K562 (cell line): ENCODE measurements around the gene LY6G6C. TPM values are rescaled to one million over a fixed set of nuclear protein-coding genes. Genes with fewer than 3 reads are reported as not detected.
A peak's percentile ranks its signal among the peaks of the same experiment; 100 is the strongest.

Experiments
- FOXO4 ChIP-seq: fragments of 450-650 bp; formaldehyde crosslinking; IDR thresholded peaks from 2 replicates; pipeline ENCODE4 v1.4.0; 2020; ENCODE audit warnings: mild to moderate bottlenecking, moderate library complexity
- MIER1 ChIP-seq: fragments of 450-650 bp; IDR thresholded peaks from 2 replicates; pipeline ENCODE4 v1.6.1; 2016; ENCODE audit warnings: antibody characterized with exemption, mild to moderate bottlenecking, low read depth
- RREB1 ChIP-seq: fragments of 250-450 bp; sonication (Bioruptor Pico); IDR thresholded peaks from 2 replicates; pipeline ENCODE4 v1.4.0; 2020
- SLC30A9 ChIP-seq: fragments of 250-450 bp; sonication (Bioruptor Pico); IDR thresholded peaks from 2 replicates; pipeline ENCODE4 v1.8.0; 2022; ENCODE audit warnings: mild to moderate bottlenecking, moderate library complexity
- ZNF395 ChIP-seq: fragments of 200-800 bp; sonication (Bioruptor generic); IDR thresholded peaks from 2 replicates; pipeline ENCODE4 v1.6.1; 2017; ENCODE audit warnings: missing genetic modification characterization, missing compliant biosample characterization
- polyA plus RNA-seq, 8 experiments: library from polyadenylated mRNA; depleted of rRNA in 4 of 8; stranded (reverse) in 5 of 8; unstranded in 3 of 8; fragments of >200 nt; fragmentation: Nextera tagmentation in 2 of 8; fragmentation: Illumina TruSeq in 1 of 8; extraction: Ambion mirVana in 2 of 8; extraction: Trizol in 1 of 8; gene quantifications; 2 replicates each; pipeline versions ENCODE4 v1.2.1 to v1.2.3, GENCODE V29; 2011 to 2014; ENCODE audit warnings: inconsistent platforms in 1 of 8, missing spikeins in 1 of 8
- total RNA-seq, 7 experiments: library from RNA; depleted of rRNA in 6 of 7; stranded (reverse); fragments of >200 nt in 6 of 7; fragmentation: Illumina TruSeq in 2 of 7; extraction: Trizol in 2 of 7; gene quantifications; 2 replicates each; pipeline versions ENCODE4 v1.2.1 to v1.2.3, GENCODE V29; 2011 to 2021; ENCODE audit warnings: low replicate concordance in 1 of 7
- TF ChIP-seq, protein P1 (sequence below): sonication (generic); formaldehyde crosslinking; IDR thresholded peaks from 2 replicates; pipeline ENCODE4 v1.8.1; 2023; ENCODE audit warnings: mild to moderate bottlenecking, missing genetic modification reagents
- TF ChIP-seq, protein P2 (sequence below): fragments of 250-450 bp; sonication (Bioruptor Pico); IDR thresholded peaks from 2 replicates; pipeline ENCODE4 v1.8.0; 2022; ENCODE audit warnings: moderate library complexity, mild to moderate bottlenecking, inconsistent platforms
- TF ChIP-seq, protein P3 (sequence below): fragments of 250-450 bp; sonication (Bioruptor Pico); IDR thresholded peaks from 2 replicates; pipeline ENCODE4 v1.4.0; 2020; ENCODE audit warnings: mild to moderate bottlenecking, moderate library complexity

Gene LY6G6C
- total and polyA plus RNA-seq, 9 of the 15 experiments (the other 6 are each of a cell fraction or from before 2014, with no cell fraction given), result 0.06 to 0.20 TPM; not detected in 7

DNA sequence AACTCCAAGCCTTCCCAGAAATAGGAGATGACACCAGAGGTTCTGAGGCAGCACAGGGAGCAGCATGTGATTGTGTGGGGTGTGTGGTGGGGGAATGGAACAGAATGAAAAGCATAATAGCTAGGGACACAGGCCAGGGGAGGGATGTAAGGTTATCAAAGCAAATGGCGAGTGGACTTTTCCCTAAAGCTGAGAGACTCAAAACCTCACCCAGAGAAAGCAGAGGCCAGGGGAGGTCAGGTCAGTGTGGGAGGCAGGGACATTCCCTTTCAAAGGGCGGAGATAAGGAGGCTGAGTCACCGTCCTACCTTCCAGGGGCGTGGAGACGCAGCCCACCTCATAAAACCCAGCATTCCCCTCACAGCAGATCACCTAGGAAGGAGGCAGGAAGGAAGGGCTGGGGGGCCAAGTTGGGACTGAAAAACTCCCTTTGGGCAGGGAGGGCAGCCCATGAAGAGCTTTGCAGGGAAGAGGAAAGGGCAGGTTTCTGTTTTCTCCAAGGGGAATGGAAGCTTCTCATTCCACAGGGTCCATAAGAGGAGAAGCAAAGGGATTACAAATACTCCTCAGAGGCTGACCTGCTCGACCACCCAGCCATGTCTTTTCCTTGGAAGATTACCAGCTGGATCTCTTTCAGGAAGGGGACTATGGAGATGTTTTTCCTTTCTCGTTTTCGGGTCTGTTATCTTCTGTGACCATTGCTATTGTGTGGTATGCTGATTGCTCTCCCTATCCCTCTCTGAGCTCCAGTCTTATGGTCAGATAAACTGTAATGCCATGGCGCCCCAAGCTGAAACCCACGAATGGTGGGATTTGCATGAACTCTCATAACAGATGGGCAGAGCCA, 31.1 kb downstream of the LY6G6C start (continued):
- TF ChIP-seq FOXO4 (CRISPR knock-in tag) (no peak; the same call in 1 of the 2 replicates), SLC30A9 (CRISPR knock-in tag) (no peak), ZNF395 (CRISPR knock-in tag) (no peak; the same call in 1 of the 2 replicates), MIER1 (peak; percentile 33; the same call in 1 of the 2 replicates), RREB1 (CRISPR knock-in tag) (peak; percentile 11; the same call in 1 of the 2 replicates)
- TF ChIP-seq, protein P1, sequence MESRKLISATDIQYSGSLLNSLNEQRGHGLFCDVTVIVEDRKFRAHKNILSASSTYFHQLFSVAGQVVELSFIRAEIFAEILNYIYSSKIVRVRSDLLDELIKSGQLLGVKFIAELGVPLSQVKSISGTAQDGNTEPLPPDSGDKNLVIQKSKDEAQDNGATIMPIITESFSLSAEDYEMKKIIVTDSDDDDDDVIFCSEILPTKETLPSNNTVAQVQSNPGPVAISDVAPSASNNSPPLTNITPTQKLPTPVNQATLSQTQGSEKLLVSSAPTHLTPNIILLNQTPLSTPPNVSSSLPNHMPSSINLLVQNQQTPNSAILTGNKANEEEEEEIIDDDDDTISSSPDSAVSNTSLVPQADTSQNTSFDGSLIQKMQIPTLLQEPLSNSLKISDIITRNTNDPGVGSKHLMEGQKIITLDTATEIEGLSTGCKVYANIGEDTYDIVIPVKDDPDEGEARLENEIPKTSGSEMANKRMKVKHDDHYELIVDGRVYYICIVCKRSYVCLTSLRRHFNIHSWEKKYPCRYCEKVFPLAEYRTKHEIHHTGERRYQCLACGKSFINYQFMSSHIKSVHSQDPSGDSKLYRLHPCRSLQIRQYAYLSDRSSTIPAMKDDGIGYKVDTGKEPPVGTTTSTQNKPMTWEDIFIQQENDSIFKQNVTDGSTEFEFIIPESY (CRISPR knock-in tag), result peak; percentile 87; the same call in 1 of the 2 replicates
- TF ChIP-seq, protein P2, sequence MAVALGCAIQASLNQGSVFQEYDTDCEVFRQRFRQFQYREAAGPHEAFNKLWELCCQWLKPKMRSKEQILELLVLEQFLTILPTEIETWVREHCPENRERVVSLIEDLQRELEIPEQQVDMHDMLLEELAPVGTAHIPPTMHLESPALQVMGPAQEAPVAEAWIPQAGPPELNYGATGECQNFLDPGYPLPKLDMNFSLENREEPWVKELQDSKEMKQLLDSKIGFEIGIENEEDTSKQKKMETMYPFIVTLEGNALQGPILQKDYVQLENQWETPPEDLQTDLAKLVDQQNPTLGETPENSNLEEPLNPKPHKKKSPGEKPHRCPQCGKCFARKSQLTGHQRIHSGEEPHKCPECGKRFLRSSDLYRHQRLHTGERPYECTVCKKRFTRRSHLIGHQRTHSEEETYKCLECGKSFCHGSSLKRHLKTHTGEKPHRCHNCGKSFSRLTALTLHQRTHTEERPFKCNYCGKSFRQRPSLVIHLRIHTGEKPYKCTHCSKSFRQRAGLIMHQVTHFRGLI, result no peak
- TF ChIP-seq, protein P3, sequence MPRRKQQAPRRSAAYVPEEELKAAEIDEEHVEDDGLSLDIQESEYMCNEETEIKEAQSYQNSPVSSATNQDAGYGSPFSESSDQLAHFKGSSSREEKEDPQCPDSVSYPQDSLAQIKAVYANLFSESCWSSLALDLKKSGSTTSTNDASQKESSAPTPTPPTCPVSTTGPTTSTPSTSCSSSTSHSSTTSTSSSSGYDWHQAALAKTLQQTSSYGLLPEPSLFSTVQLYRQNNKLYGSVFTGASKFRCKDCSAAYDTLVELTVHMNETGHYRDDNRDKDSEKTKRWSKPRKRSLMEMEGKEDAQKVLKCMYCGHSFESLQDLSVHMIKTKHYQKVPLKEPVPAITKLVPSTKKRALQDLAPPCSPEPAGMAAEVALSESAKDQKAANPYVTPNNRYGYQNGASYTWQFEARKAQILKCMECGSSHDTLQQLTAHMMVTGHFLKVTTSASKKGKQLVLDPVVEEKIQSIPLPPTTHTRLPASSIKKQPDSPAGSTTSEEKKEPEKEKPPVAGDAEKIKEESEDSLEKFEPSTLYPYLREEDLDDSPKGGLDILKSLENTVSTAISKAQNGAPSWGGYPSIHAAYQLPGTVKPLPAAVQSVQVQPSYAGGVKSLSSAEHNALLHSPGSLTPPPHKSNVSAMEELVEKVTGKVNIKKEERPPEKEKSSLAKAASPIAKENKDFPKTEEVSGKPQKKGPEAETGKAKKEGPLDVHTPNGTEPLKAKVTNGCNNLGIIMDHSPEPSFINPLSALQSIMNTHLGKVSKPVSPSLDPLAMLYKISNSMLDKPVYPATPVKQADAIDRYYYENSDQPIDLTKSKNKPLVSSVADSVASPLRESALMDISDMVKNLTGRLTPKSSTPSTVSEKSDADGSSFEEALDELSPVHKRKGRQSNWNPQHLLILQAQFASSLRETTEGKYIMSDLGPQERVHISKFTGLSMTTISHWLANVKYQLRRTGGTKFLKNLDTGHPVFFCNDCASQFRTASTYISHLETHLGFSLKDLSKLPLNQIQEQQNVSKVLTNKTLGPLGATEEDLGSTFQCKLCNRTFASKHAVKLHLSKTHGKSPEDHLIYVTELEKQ (CRISPR knock-in tag), result no peak
